GM12875 (cell line): Measurements from ENCODE around the gene CMBL.

Experiments used
- H3K4me3 ChIP-seq: one replicate; pipeline ENCODE4 v1.5.1; 2011; ENCODE audit warnings: low read depth, low read length, control low read depth
- CTCF ChIP-seq: IDR thresholded peaks from 2 replicates; pipeline ENCODE4 v1.5.1; 2011; ENCODE audit warnings: low read depth, mild to moderate bottlenecking, control low read depth, inconsistent platforms, low read length, moderate library complexity, borderline replicate concordance; ENCODE audit not compliant: insufficient read depth

Gene CMBL

GRCh38 chr5:10306114-10306513, 1.6 kb downstream of the CMBL start:
- no peak for TF ChIP-seq CTCF
- H3K4me3 ChIP-seq = no peak overlapping the region

GRCh38 chr5:10304932-10305331, 2.8 kb downstream of the CMBL start:
- TF ChIP-seq CTCF = no peak
- no peak overlapping the region for H3K4me3 ChIP-seq

GRCh38 chr5:10303699-10304170, 4.0 kb downstream of the CMBL start:
- H3K4me3 ChIP-seq = no peak overlapping the region
- no peak for TF ChIP-seq CTCF

- no peak overlapping the region for H3K4me3 ChIP-seq
- no peak for TF ChIP-seq CTCF
Observed at GRCh38 chr5:10303201-10303600, 4.5 kb downstream of the CMBL start.

GRCh38 chr5:10301842-10302610, 5.7 kb downstream of the CMBL start:
- no peak for TF ChIP-seq CTCF
- no peak overlapping the region for H3K4me3 ChIP-seq

GRCh38 chr5:10301266-10301665, 6.4 kb downstream of the CMBL start:
- H3K4me3 ChIP-seq = no peak overlapping the region
- no peak for TF ChIP-seq CTCF

- no peak for TF ChIP-seq CTCF
- no peak overlapping the region for H3K4me3 ChIP-seq
Observed at GRCh38 chr5:10300246-10300645, 7.5 kb downstream of the CMBL start.
